Endodermal cell (in vitro differentiated cells): Measurements from ENCODE around the gene ADAMTS6. TPM values are rescaled to one million over a fixed set of nuclear protein-coding genes. Genes with fewer than 3 reads are reported as not detected.
"Not testable (repeated sequence)": the region's sequence is repeated elsewhere in the genome, so short reads cannot be mapped to it uniquely, and the experiment has no call there.

ENCODE experiments used
- DNase-seq: peaks from one replicate; pipeline ENCODE4 v3.0.0-alpha.2; 2017
- H3K27ac ChIP-seq: 2 replicates; pipeline ENCODE4 v1.5.1; 2013; ENCODE audit warnings: mild to moderate bottlenecking, low read depth, low read length, moderate library complexity
- H3K27me3 ChIP-seq: 2 replicates; pipeline ENCODE4 v1.6.1; 2013; ENCODE audit warnings: mild to moderate bottlenecking, low read length, moderate library complexity; ENCODE audit not compliant: insufficient read depth, control insufficient read depth, poor library complexity, severe bottlenecking
- H3K36me3 ChIP-seq: 2 replicates; pipeline ENCODE4 v1.7.0; 2013; ENCODE audit warnings: mild to moderate bottlenecking, low read length, moderate library complexity; ENCODE audit not compliant: control insufficient read depth, insufficient read depth
- H3K4me1 ChIP-seq: one replicate; pipeline ENCODE4 v1.7.0; 2013; ENCODE audit warnings: low read length; ENCODE audit not compliant: control insufficient read depth, insufficient read depth
- H3K4me3 ChIP-seq: 2 replicates; pipeline ENCODE4 v1.5.1; 2013; ENCODE audit warnings: mild to moderate bottlenecking, low read length, moderate library complexity
- H3K9ac ChIP-seq: 2 replicates; pipeline ENCODE4 v1.6.1; 2013; ENCODE audit warnings: mild to moderate bottlenecking, low read length, moderate library complexity; ENCODE audit not compliant: poor library complexity, severe bottlenecking; ENCODE audit errors: extremely low read depth
- H3K9me3 ChIP-seq: 2 replicates; pipeline ENCODE4 v1.6.1; 2013; ENCODE audit warnings: mild to moderate bottlenecking, low read length, moderate library complexity; ENCODE audit not compliant: control insufficient read depth
- H3K27ac Mint-ChIP-seq: 2 replicates; pipeline ENCODE4 v1.8.0; 2020; ENCODE audit warnings: mixed read lengths
- H3K27me3 Mint-ChIP-seq: 2 replicates; pipeline ENCODE4 v1.8.0; 2021; ENCODE audit warnings: mild to moderate bottlenecking, mixed read lengths; ENCODE audit not compliant: insufficient read depth
- H3K36me3 Mint-ChIP-seq: 2 replicates; pipeline ENCODE4 v1.8.0; 2020; ENCODE audit warnings: low read depth, mixed read lengths
- H3K4me1 Mint-ChIP-seq: 2 replicates; pipeline ENCODE4 v1.8.0; 2020; ENCODE audit warnings: mixed read lengths
- H3K4me3 Mint-ChIP-seq: 2 replicates; pipeline ENCODE4 v1.8.0; 2020; ENCODE audit warnings: mild to moderate bottlenecking, moderate library complexity, mixed read lengths
- H3K9me3 Mint-ChIP-seq: 2 replicates; pipeline ENCODE4 v1.8.0; 2020; ENCODE audit warnings: mild to moderate bottlenecking, mixed read lengths
- CTCF ChIP-seq: fragments of 200-600 bp; sonication (generic); conservative IDR thresholded peaks from 2 replicates; pipeline ENCODE4 v1.5.0; 2021; ENCODE audit warnings: antibody characterized with exemption, mild to moderate bottlenecking
- WGBS, 2 experiments: methylation state at CpG; one replicate each; pipeline versions ENCODE4 v1.1.5 to v1.1.7; 2013; ENCODE audit warnings: missing lambda C conversion rate in 2 of 2, mixed read lengths in 1 of 2; ENCODE audit not compliant: insufficient coverage in 1 of 2, insufficient read length in 1 of 2; 5-methylcytosine and 5-hydroxymethylcytosine counted together
- total RNA-seq, 2 donors: library from RNA; stranded (reverse); fragmentation: NEBNext Ultra II Directional in 1 of 2; extraction: Animal tissue kit (Norgen Biotek cat#: 25700) in 1 of 2; gene quantifications; 2 replicates in 1 of 2; 3 replicates in 1 of 2; pipeline ENCODE4 v1.2.1, GENCODE V29; 2021

The ADAMTS6 gene
- total RNA-seq, 2 donors from 2014 or later, result 2.8 to 4.3 TPM

DNA sequence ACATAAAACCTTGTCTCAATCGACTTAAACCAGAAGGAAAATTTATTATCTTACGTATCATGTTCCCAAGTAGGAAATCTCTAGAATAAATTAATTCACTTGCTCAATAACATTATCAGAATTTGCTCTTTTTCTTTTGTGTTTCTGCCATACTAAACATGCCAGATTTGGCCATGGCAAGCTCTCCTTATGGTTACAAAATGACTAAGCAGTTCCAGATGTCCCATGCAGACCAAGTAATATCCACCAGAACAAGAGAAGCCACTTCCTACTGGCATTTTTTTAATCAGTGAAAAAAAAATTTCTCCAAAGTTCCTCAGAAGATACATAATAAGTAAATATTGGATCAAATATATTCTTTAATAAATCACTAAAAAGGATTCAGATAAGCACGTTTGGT, 25.2 kb upstream of the ADAMTS6 start:
- Histone ChIP-seq H3K9me3 (no peaks in the 10 kb centered on the region), H3K4me1 (no peaks in the 10 kb centered on the region), H3K9ac (no peak overlapping the region), H3K27ac (no peak overlapping the region), H3K27me3 (no peaks in the 10 kb centered on the region), H3K36me3 (peaks cover 1% of the 10 kb centered on the region), H3K4me3 (no peak overlapping the region)
- H3K9me3 Mint-ChIP-seq, result no peaks in the 10 kb centered on the region
- H3K27ac Mint-ChIP-seq, result no peak overlapping the region
- no peak for DNase-seq
- H3K27me3 Mint-ChIP-seq, result no peaks in the 10 kb centered on the region
- no peak for TF ChIP-seq CTCF
- no peaks in the 10 kb centered on the region for H3K36me3 Mint-ChIP-seq
- H3K4me1 Mint-ChIP-seq, result no peaks in the 10 kb centered on the region
- no peak overlapping the region for H3K4me3 Mint-ChIP-seq
- 95% methylated on average over 2 to 3 of the region's 3 CpGs for WGBS, 2 experiments

DNA sequence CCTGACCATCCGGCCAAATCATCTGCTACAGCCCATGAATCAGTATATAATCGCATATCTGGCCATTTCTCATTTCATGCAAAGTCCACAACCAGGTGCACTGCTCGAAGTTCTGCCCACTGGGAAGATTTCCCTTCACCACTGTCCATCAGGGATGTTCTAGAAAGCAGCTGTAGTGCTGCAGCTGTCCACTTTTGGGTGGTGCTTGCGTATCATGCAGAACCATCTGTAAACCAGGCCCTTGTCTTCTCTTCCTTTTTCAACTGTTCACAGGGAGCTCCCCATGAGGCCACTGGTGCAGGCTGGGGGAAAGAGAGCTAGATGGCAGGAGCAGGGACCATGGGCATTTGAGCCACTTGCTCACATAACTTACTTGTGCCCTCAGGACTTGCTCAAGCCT, 7.4 kb upstream of the ADAMTS6 start:
- H3K9me3 ChIP-seq, result no peaks in the 10 kb centered on the region
- TF ChIP-seq CTCF, result no peak
- no peak overlapping the region for H3K4me3 Mint-ChIP-seq
- H3K27ac Mint-ChIP-seq, result no peak overlapping the region
- no peak overlapping the region for H3K27ac ChIP-seq
- no peaks in the 10 kb centered on the region for H3K27me3 Mint-ChIP-seq
- H3K4me3 ChIP-seq, result no peak overlapping the region
- peaks cover 11% of the 10 kb centered on the region for H3K9me3 Mint-ChIP-seq
- no peaks in the 10 kb centered on the region for H3K36me3 ChIP-seq
- H3K4me1 ChIP-seq, result no peaks in the 10 kb centered on the region
- H3K4me1 Mint-ChIP-seq, result no peaks in the 10 kb centered on the region
- DNase-seq, result no peak
- no peak overlapping the region for H3K9ac ChIP-seq
- no peaks in the 10 kb centered on the region for H3K27me3 ChIP-seq
- H3K36me3 Mint-ChIP-seq, result no peaks in the 10 kb centered on the region
- WGBS, 2 experiments, result 92 to 100% methylated on average over 2 to 4 of the region's 4 CpGs

DNA sequence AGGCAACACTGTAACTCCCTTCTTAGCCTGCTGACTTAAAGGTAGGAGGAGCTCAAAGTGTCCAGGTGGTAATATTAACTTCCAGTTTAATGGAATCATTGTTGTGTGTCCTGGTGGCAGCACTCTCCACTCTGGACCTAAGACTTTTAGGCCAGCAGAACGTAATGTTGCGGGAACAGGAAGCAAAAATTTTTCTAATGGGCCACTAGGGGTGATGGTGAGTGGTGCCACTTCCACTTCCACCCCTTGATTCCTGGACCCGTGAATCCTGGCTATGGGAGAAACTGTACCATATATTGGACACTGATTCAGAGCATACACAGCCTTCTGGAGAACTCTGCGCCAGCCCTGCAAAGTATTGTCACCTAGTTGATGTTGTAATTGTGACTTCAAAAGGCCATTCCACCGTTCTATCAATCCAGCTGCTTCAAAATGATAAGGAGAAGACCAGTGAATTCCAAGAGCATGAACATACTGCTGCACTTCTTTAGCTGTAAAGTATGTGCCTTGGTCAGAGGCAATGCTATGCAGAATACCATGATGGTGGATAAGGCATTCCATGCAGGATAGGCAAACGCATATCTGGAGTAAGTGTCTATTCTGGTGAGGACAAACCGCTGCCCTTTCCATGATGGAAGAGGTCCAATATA, 6.4 kb upstream of the ADAMTS6 start:
- H3K36me3 Mint-ChIP-seq, DNase-seq, H3K27ac Mint-ChIP-seq, H3K4me3 ChIP-seq, H3K4me1 Mint-ChIP-seq, H3K27me3 ChIP-seq, H3K9me3 ChIP-seq, H3K4me1 ChIP-seq, H3K36me3 ChIP-seq, H3K4me3 Mint-ChIP-seq, H3K27me3 Mint-ChIP-seq, H3K9ac ChIP-seq, H3K27ac ChIP-seq: not testable (repeated sequence)
- TF ChIP-seq CTCF, result peak; percentile 55
- WGBS, 2 experiments, result 91 to 92% methylated on average over 7 of the region's 7 CpGs
- peaks cover 11% of the 10 kb centered on the region for H3K9me3 Mint-ChIP-seq

GRCh38 chr5:65486803-65487202, 5.1 kb upstream of the ADAMTS6 start:
- not testable (repeated sequence) for H3K36me3 Mint-ChIP-seq, H3K27ac Mint-ChIP-seq, H3K27me3 Mint-ChIP-seq, H3K36me3 ChIP-seq, H3K4me3 ChIP-seq, H3K4me3 Mint-ChIP-seq, H3K9me3 ChIP-seq, H3K9ac ChIP-seq, H3K27ac ChIP-seq, H3K4me1 ChIP-seq, DNase-seq, H3K27me3 ChIP-seq
- H3K9me3 Mint-ChIP-seq, result peaks cover 11% of the 10 kb centered on the region
- H3K4me1 Mint-ChIP-seq, result peaks cover 14% of the 10 kb centered on the region
- WGBS, 2 experiments, result 94 to 100% methylated on average over 1 to 2 of the region's 2 CpGs
